ENCODE data around the gene ELOVL4. TPM values are rescaled to one million over a fixed set of nuclear protein-coding genes. Genes with fewer than 3 reads are reported as not detected.
A peak's percentile ranks its signal among the peaks of the same experiment; 100 is the strongest.

Gene ELOVL4
- total and polyA plus RNA-seq, 4 experiments from 2014 or later = 2.7 to 7.4 (median 4.3) TPM

- intact Hi-C loops (cut with micrococcal nuclease) = no loop called here
- H3K9me3 ChIP-seq (ENCODE audit: control insufficient read depth in 1 of 2, low read length in 2 of 2) = no peaks in the 10 kb centered on the region
- no peak overlapping the region for H3K4me3 ChIP-seq (ENCODE audit: low read length in 2 of 2)
- no peaks in the 10 kb centered on the region for H3K27me3 ChIP-seq (ENCODE audit: insufficient read depth, low read length)
- H3K4me1 ChIP-seq (ENCODE audit: insufficient read depth, low read length) = peaks cover 25% of the 10 kb centered on the region
- Mint-ChIP-seq H3K9me3 (no peaks in the 10 kb centered on the region), H3K4me1 (peaks cover 4 to 30% (median 14%) of the 10 kb centered on the region in 4 donors), H3K36me3 (no peaks in the 10 kb centered on the region), H3K27me3 (peaks cover 3 to 6% of the 10 kb centered on the region in 2 donors), H3K4me3 (peak overlapping the region in 6 of 8 donors; percentile 3 to 47 (median 26)), H3K27ac (peak overlapping the region in 6 of 7 donors; percentile 7 to 77 (median 59))
- CTCF ChIA-PET (ENCODE audit: partially characterized antibody) = interaction anchor here (0.8 to 5.1 kb wide), 6 partner anchors 20 to 113 kb away, joined by 3 to 38 read pairs (median 4); partner anchors contain the start of gene TTK
- peak in 3 of 5 donors; percentile 24 to 32 (median 31) for DNase-seq
- POLR2A ChIA-PET (ENCODE audit: partially characterized antibody) = interaction anchor here (0.9 to 2.7 kb wide), 5 partner anchors 11 to 52 kb away, joined by 3 to 23 read pairs (median 14); partner anchors contain the start of gene TTK
- H3K27ac ChIP-seq (ENCODE audit: low read depth, low read length) = peak overlapping the region; percentile 22
- H3K36me3 ChIP-seq (ENCODE audit: insufficient read depth, low read length) = no peaks in the 10 kb centered on the region
Measured at GRCh38 chr6:79981652-79982051, 34.3 kb upstream of the ELOVL4 start.

- no peaks in the 10 kb centered on the region for H3K36me3 ChIP-seq (ENCODE audit: insufficient read depth, low read length)
- H3K27me3 Mint-ChIP-seq = peaks cover 5 to 10% of the 10 kb centered on the region in 2 donors
- H3K4me3 Mint-ChIP-seq = no peak overlapping the region
- no peak overlapping the region for H3K27ac ChIP-seq (ENCODE audit: low read depth, low read length)
- no peak for DNase-seq
- intact Hi-C loops (cut with micrococcal nuclease) = no loop called here
- H3K36me3 Mint-ChIP-seq = peaks cover 0 to 5% of the 10 kb centered on the region in 2 donors
- H3K27me3 ChIP-seq (ENCODE audit: insufficient read depth, low read length) = no peaks in the 10 kb centered on the region
- POLR2A ChIA-PET (ENCODE audit: partially characterized antibody) = interaction anchor here (1.2 kb wide), 1 partner anchor 10 kb away, joined by 3 read pairs; no protein-coding TSS in a partner anchor
- CTCF ChIA-PET (ENCODE audit: partially characterized antibody) = no interaction called here
- no peak overlapping the region for H3K27ac Mint-ChIP-seq
- no peaks in the 10 kb centered on the region for H3K4me1 ChIP-seq (ENCODE audit: insufficient read depth, low read length)
- peaks cover 0 to 3% (median under 1%) of the 10 kb centered on the region in 4 donors for H3K4me1 Mint-ChIP-seq
- H3K9me3 Mint-ChIP-seq = peaks cover 4 to 39% (median 25%) of the 10 kb centered on the region in 8 donors
- no peak overlapping the region for H3K4me3 ChIP-seq (ENCODE audit: low read length in 2 of 2)
- H3K9me3 ChIP-seq (ENCODE audit: control insufficient read depth in 1 of 2, low read length in 2 of 2) = no peaks in the 10 kb centered on the region
Measured at GRCh38 chr6:79971193-79971592, 23.8 kb upstream of the ELOVL4 start.

GRCh38 chr6:79969784-79970183, 22.4 kb upstream of the ELOVL4 start:
- H3K27ac ChIP-seq (ENCODE audit: low read depth, low read length) = no peak overlapping the region
- Mint-ChIP-seq H3K4me1 (peaks cover 0 to 14% (median 4%) of the 10 kb centered on the region in 4 donors), H3K36me3 (peaks cover 0 to 5% of the 10 kb centered on the region in 2 donors), H3K9me3 (peaks cover 4 to 43% (median 28%) of the 10 kb centered on the region in 8 donors), H3K27me3 (peaks cover 5 to 10% of the 10 kb centered on the region in 2 donors), H3K27ac (no peak overlapping the region), H3K4me3 (no peak overlapping the region)
- no peaks in the 10 kb centered on the region for H3K27me3 ChIP-seq (ENCODE audit: insufficient read depth, low read length)
- intact Hi-C loops (cut with micrococcal nuclease) = no loop called here
- H3K9me3 ChIP-seq (ENCODE audit: control insufficient read depth in 1 of 2, low read length in 2 of 2) = no peaks in the 10 kb centered on the region
- H3K36me3 ChIP-seq (ENCODE audit: insufficient read depth, low read length) = no peaks in the 10 kb centered on the region
- CTCF ChIA-PET (ENCODE audit: partially characterized antibody) = no interaction called here
- no peak for DNase-seq
- H3K4me3 ChIP-seq (ENCODE audit: low read length in 2 of 2) = no peak overlapping the region
- POLR2A ChIA-PET (ENCODE audit: partially characterized antibody) = interaction anchor here (1.2 kb wide), 1 partner anchor 12 kb away, joined by 3 read pairs; no protein-coding TSS in a partner anchor
- H3K4me1 ChIP-seq (ENCODE audit: insufficient read depth, low read length) = peaks cover 14% of the 10 kb centered on the region

DNA sequence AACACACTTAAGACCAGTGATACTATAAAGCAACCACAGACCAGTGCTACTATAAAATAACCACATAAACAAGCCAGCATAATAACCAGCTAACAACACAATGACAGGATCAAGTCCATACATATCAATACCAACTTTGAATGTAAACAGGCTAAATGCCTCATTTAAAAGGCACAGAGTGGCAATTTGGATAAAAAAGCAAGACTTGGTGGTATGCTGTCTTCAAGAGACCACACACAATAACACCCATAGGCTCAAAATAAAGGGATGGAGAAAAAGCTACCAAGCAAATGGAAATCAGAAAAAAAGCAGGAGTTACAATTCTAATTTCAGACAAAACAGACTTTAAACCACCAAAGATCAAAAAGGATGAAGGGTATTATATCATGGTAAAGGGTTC, 19.8 kb upstream of the ELOVL4 start:
- peaks cover 2 to 5% of the 10 kb centered on the region in 2 donors for H3K36me3 Mint-ChIP-seq

DNA sequence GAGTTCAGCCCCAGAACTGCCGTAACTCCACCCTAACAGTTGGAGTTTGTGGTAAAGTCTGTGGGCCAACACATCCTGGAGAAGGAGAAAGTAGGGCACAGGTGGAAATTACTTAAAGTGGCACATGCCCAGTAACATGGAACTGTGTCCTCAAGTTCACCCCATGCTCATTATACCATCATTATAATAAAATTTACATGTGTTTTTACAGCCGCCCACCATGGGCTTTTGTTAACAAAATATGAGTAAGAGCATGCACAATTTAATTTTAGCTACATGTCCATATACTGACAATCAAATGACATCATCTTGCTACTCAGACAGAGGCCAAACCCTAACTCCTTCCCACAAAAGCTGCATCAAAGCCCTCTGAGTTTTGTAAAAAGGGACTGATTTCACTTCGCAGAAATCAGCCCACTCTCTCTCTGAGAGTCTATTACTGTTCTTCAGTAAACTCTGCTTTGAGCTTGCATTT, 17.3 kb upstream of the ELOVL4 start:
- H3K36me3 Mint-ChIP-seq = peaks cover 2 to 5% of the 10 kb centered on the region in 2 donors
- H3K4me3 ChIP-seq (ENCODE audit: low read length in 2 of 2) = no peak overlapping the region
- no peaks in the 10 kb centered on the region for H3K36me3 ChIP-seq (ENCODE audit: insufficient read depth, low read length)
- peak overlapping the region in 7 of 8 donors; percentile 9 to 67 (median 47) for H3K4me3 Mint-ChIP-seq
- H3K4me1 ChIP-seq (ENCODE audit: insufficient read depth, low read length) = peaks cover 22% of the 10 kb centered on the region
- ChIA-PET CTCF (ENCODE audit: partially characterized antibody) (interaction anchor here (0.9 to 2.0 kb wide), 4 partner anchors 15 to 97 kb away, joined by 3 to 12 read pairs (median 4); no protein-coding TSS in a partner anchor), POLR2A (ENCODE audit: partially characterized antibody) (interaction anchor here (0.9 to 3.3 kb wide), 6 partner anchors 15 to 39 kb away, joined by 3 to 23 read pairs (median 6); no protein-coding TSS in a partner anchor)
- intact Hi-C loops (cut with micrococcal nuclease) = no loop called here
- no peaks in the 10 kb centered on the region for H3K9me3 ChIP-seq (ENCODE audit: control insufficient read depth in 1 of 2, low read length in 2 of 2)
- H3K9me3 Mint-ChIP-seq = peaks cover 2 to 33% (median 22%) of the 10 kb centered on the region in 8 donors
- H3K27me3 Mint-ChIP-seq = peaks cover 7 to 14% of the 10 kb centered on the region in 2 donors
- H3K27ac ChIP-seq (ENCODE audit: low read depth, low read length) = no peak overlapping the region
- DNase-seq = peak; percentile 54 to 74 (median 70)
- H3K27ac Mint-ChIP-seq = peak overlapping the region; percentile 76 to 92 (median 85)
- H3K27me3 ChIP-seq (ENCODE audit: insufficient read depth, low read length) = no peaks in the 10 kb centered on the region
- H3K4me1 Mint-ChIP-seq = peaks cover 3 to 31% (median 13%) of the 10 kb centered on the region in 4 donors

More for the DNA sequence above, 19.8 kb upstream of the ELOVL4 start:
- Histone ChIP-seq H3K4me1 (ENCODE audit: insufficient read depth, low read length) (peaks cover 22% of the 10 kb centered on the region), H3K27me3 (ENCODE audit: insufficient read depth, low read length) (no peaks in the 10 kb centered on the region), H3K36me3 (ENCODE audit: insufficient read depth, low read length) (no peaks in the 10 kb centered on the region), H3K4me3 (ENCODE audit: low read length in 2 of 2) (no peak overlapping the region), H3K9me3 (ENCODE audit: control insufficient read depth in 1 of 2, low read length in 2 of 2) (no peaks in the 10 kb centered on the region), H3K27ac (ENCODE audit: low read depth, low read length) (no peak overlapping the region)
- Mint-ChIP-seq H3K4me3 (peak overlapping the region in 1 of 8 donors; percentile 23), H3K4me1 (peaks cover 4 to 31% (median 13%) of the 10 kb centered on the region in 4 donors), H3K27ac (peak overlapping the region in 1 of 7 donors; percentile 51), H3K9me3 (peaks cover 4 to 43% (median 28%) of the 10 kb centered on the region in 8 donors), H3K27me3 (peaks cover 5 to 14% of the 10 kb centered on the region in 2 donors)
- intact Hi-C loops (cut with micrococcal nuclease) = no loop called here
- ChIA-PET CTCF (ENCODE audit: partially characterized antibody) (no interaction called here), POLR2A (ENCODE audit: partially characterized antibody) (interaction anchor here (1.2 to 3.3 kb wide), 2 partner anchors 14 to 18 kb away, joined by 5 to 23 read pairs; no protein-coding TSS in a partner anchor)
- DNase-seq = no peak

- Histone ChIP-seq H3K4me3 (ENCODE audit: low read length in 2 of 2) (no peak overlapping the region), H3K9me3 (ENCODE audit: control insufficient read depth in 1 of 2, low read length in 2 of 2) (no peaks in the 10 kb centered on the region), H3K27ac (ENCODE audit: low read depth, low read length) (no peak overlapping the region), H3K4me1 (ENCODE audit: insufficient read depth, low read length) (no peaks in the 10 kb centered on the region), H3K36me3 (ENCODE audit: insufficient read depth, low read length) (no peaks in the 10 kb centered on the region), H3K27me3 (ENCODE audit: insufficient read depth, low read length) (no peaks in the 10 kb centered on the region)
- Mint-ChIP-seq H3K27ac (no peak overlapping the region), H3K27me3 (peaks cover 20 to 21% of the 10 kb centered on the region in 2 donors), H3K4me1 (no peaks in the 10 kb centered on the region), H3K9me3 (peaks cover 0 to 13% (median 2%) of the 10 kb centered on the region in 8 donors), H3K36me3 (no peaks in the 10 kb centered on the region), H3K4me3 (no peak overlapping the region)
- CTCF ChIA-PET (ENCODE audit: partially characterized antibody) = interaction anchor here (1.1 to 1.2 kb wide), 2 partner anchors 8 to 85 kb away, joined by 3 to 4 read pairs; no protein-coding TSS in a partner anchor
- POLR2A ChIA-PET (ENCODE audit: partially characterized antibody) = no interaction called here
- DNase-seq = no peak
- intact Hi-C loops (cut with micrococcal nuclease) = no loop called here
Measured at GRCh38 chr6:79954849-79955248, 7.5 kb upstream of the ELOVL4 start.

DNA sequence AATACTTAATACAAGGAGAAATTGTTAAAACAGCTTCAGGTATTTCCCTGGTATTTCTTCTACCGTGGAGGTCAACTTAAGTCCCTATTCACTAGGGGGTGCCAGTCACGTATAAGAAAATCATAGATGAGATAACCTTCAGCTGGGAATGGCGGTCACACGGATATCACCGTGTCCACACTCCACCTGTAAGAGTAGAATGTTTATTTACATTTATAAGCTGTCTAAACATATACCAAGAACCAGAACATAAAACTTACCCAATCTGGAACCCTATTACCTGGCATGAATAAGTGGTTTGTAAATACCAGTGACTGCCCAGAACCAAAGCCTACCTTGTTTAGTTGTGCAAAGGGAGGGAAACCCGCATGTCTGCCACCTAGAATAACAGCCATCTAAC, 1.9 kb upstream of the ELOVL4 start:
- peak; percentile 54 to 69 (median 63) for DNase-seq
- ChIA-PET CTCF (ENCODE audit: partially characterized antibody) (interaction anchor here (0.8 to 2.7 kb wide), 22 partner anchors 9 to 157 kb away, joined by 3 to 62 read pairs (median 5); partner anchors contain the start of genes BCKDHB and TTK), POLR2A (ENCODE audit: partially characterized antibody) (interaction anchor here (0.7 to 2.1 kb wide), 8 partner anchors 16 to 1804 kb away, joined by 3 to 18 read pairs (median 7); partner anchors contain the start of genes BCKDHB and TTK)
- no peaks in the 10 kb centered on the region for H3K9me3 ChIP-seq (ENCODE audit: control insufficient read depth in 1 of 2, low read length in 2 of 2)
- Mint-ChIP-seq H3K36me3 (peaks cover 0 to 1% of the 10 kb centered on the region in 2 donors), H3K4me3 (peak overlapping the region in 5 of 8 donors; percentile 12 to 64 (median 30)), H3K27ac (peak overlapping the region in 4 of 7 donors; percentile 43 to 86 (median 60)), H3K4me1 (peaks cover 17 to 38% (median 21%) of the 10 kb centered on the region in 4 donors), H3K27me3 (peaks cover 12 to 20% of the 10 kb centered on the region in 2 donors), H3K9me3 (no peaks in the 10 kb centered on the region)
- no peak overlapping the region for H3K27ac ChIP-seq (ENCODE audit: low read depth, low read length)
- peaks cover 36% of the 10 kb centered on the region for H3K4me1 ChIP-seq (ENCODE audit: insufficient read depth, low read length)
- no peaks in the 10 kb centered on the region for H3K36me3 ChIP-seq (ENCODE audit: insufficient read depth, low read length)
- H3K27me3 ChIP-seq (ENCODE audit: insufficient read depth, low read length) = peaks cover 12% of the 10 kb centered on the region
- H3K4me3 ChIP-seq (ENCODE audit: low read length in 2 of 2) = no peak overlapping the region
- intact Hi-C loops (cut with micrococcal nuclease) = loop anchor here (1.0 to 10.0 kb wide), 4 partner anchors 35 to 714 kb away; partner anchors contain the start of genes HMGN3 and TTK

All from CD4-positive, alpha-beta memory T cell (primary cell).